Activated CD8-positive, alpha-beta T cell treated with anti-CD3 and anti-CD28 coated beads, Interleukin-2, amount 10 ng/mL, durations not matched to agents 7 days and 5 days (primary cell): ENCODE data around the gene GNPTG. TPM values are rescaled to one million over a fixed set of nuclear protein-coding genes. Genes with fewer than 3 reads are reported as not detected.

Source experiments
- ATAC-seq: fragments of 150-1000 bp; cut with Tn5 transposase; one replicate; pipeline ENCODE4 v1.10.0; 2021; ENCODE audit warnings: moderate library complexity
- CTCF ChIA-PET: fragments of 350-600 bp; sonication (Branson Sonifier 250); formaldehyde crosslinking; loops from one replicate; lab custom pipeline; 2021; ENCODE audit warnings: antibody characterized with exemption; lab: Charles Lee
- POLR2A ChIA-PET: fragments of 350-600 bp; sonication (Branson Sonifier 250); formaldehyde crosslinking; loops from one replicate; lab custom pipeline; 2021; ENCODE audit warnings: antibody characterized with exemption; lab: Charles Lee
- DNase-seq: peaks from one replicate; pipeline ENCODE4 v3.0.0-alpha.2; 2020
- H3K27ac Mint-ChIP-seq: one replicate; pipeline ENCODE4 v1.8.0; 2021; ENCODE audit warnings: mild to moderate bottlenecking, mixed read lengths
- H3K27me3 Mint-ChIP-seq: one replicate; pipeline ENCODE4 v1.8.0; 2021; ENCODE audit warnings: low read depth, mixed read lengths
- H3K36me3 Mint-ChIP-seq: one replicate; pipeline ENCODE4 v1.8.0; 2021; ENCODE audit warnings: low read depth, mixed read lengths
- H3K4me1 Mint-ChIP-seq: one replicate; pipeline ENCODE4 v1.8.0; 2021; ENCODE audit warnings: low read depth, mixed read lengths
- H3K4me3 Mint-ChIP-seq: one replicate; pipeline ENCODE4 v1.8.0; 2021; ENCODE audit warnings: mild to moderate bottlenecking, mixed read lengths
- H3K9me3 Mint-ChIP-seq: one replicate; pipeline ENCODE4 v1.8.0; 2022; ENCODE audit warnings: mixed read lengths; ENCODE audit not compliant: insufficient read depth
- total RNA-seq, 2 experiments: library from RNA; stranded (reverse); gene quantifications; one replicate each; pipeline ENCODE4 v1.2.3, GENCODE V29; 2021

GNPTG gene
- total RNA-seq: 10 to 100 TPM; 24.2 to 25.1 TPM

- Mint-ChIP-seq H3K27ac (peak within 1 kb of the TSS; percentile 82), H3K36me3 (no peaks in the 10 kb centered on the region), H3K4me1 (peaks cover 36% of the 10 kb centered on the region), H3K9me3 (no peaks in the 10 kb centered on the region), H3K4me3 (peak within 1 kb of the TSS; percentile 81), H3K27me3 (no peaks in the 10 kb centered on the region)
- POLR2A ChIA-PET: interaction anchor here (0.7 kb wide), 1 partner anchor 19 kb away, joined by 3 read pairs; no protein-coding TSS in a partner anchor
- peak; percentile 90 for ATAC-seq
- CTCF ChIA-PET: interaction anchor here (1.3 kb wide), 1 partner anchor 12 kb away, joined by 4 read pairs; no protein-coding TSS in a partner anchor
- peak; percentile 85 for DNase-seq
Measured at GRCh38 chr16:1351582-1352362, at the start of gene GNPTG, which contains the start of gene TSR3. Gene GNPTG (plus strand): TSS chr16:1351931. CDS start chr16:1351966, 35 bp downstream. Gene TSR3 (minus strand): TSS chr16:1351878. CDS start chr16:1351804, 74 bp downstream.

- ChIA-PET CTCF (no interaction called here), POLR2A (interaction anchor here (0.6 kb wide), 2 partner anchors 115 to 306 kb away, joined by 3 to 4 read pairs; partner anchors contain the start of genes CRAMP1, IFT140 and UQCC4)
- Mint-ChIP-seq H3K4me3 (no peak overlapping the region), H3K36me3 (peaks cover 8% of the 10 kb centered on the region), H3K9me3 (no peaks in the 10 kb centered on the region), H3K27ac (peak overlapping the region; percentile 86), H3K4me1 (peaks cover 47% of the 10 kb centered on the region), H3K27me3 (no peaks in the 10 kb centered on the region)
- DNase-seq: peak; percentile 38
- ATAC-seq: no peak
Measured at GRCh38 chr16:1305823-1306222, 45.9 kb upstream of the GNPTG start.

DNA sequence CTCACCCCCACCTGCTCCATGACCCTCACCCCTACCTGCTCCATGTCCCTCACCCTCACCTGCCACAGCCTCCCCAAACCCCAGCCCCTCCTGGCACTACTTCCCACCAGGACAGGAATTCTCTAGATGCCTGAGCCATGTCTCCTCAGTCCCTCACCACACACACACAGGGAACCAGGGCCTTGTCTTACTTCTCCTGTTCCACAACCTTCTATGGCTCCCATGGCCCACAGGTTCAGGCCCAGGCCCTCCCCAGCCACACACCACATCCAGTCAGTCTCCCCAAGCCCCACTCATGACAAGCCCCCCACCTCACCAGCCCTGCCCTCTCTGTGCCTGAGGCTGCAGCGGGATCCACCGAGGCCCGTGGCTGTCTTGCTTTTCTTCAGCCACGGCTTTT lies 45.4 kb upstream of the GNPTG start:
- POLR2A ChIA-PET: interaction anchor here (0.6 kb wide), 1 partner anchor 114 kb away, joined by 4 read pairs; the partner anchor contains the start of gene UQCC4
- DNase-seq (no peak), ATAC-seq (no peak)
- Mint-ChIP-seq H3K27me3 (no peaks in the 10 kb centered on the region), H3K36me3 (peaks cover 14% of the 10 kb centered on the region), H3K4me3 (peak overlapping the region; percentile 25), H3K4me1 (peaks cover 51% of the 10 kb centered on the region), H3K9me3 (no peaks in the 10 kb centered on the region), H3K27ac (peak overlapping the region; percentile 86)
- CTCF ChIA-PET: no interaction called here

- ATAC-seq (no peak), DNase-seq (no peak)
- ChIA-PET CTCF (interaction anchor here (1.0 kb wide), 1 partner anchor 474 kb away, joined by 3 read pairs; the partner anchor contains the start of genes NUBP2 and SPSB3), POLR2A (interaction anchor here (0.6 to 1.8 kb wide), 9 partner anchors 8 to 1492 kb away, joined by 3 to 15 read pairs (median 3); partner anchors contain the start of genes GNG13, RPS2 and UQCC4)
- peaks cover 61% of the 10 kb centered on the region for H3K4me1 Mint-ChIP-seq
- peak overlapping the region; percentile 100 for H3K27ac Mint-ChIP-seq
- no peaks in the 10 kb centered on the region for H3K27me3 Mint-ChIP-seq
- H3K4me3 Mint-ChIP-seq: peak overlapping the region; percentile 84
- H3K9me3 Mint-ChIP-seq: no peaks in the 10 kb centered on the region
- H3K36me3 Mint-ChIP-seq: peaks cover 19% of the 10 kb centered on the region
Measured at GRCh38 chr16:1308036-1308976, 43.4 kb upstream of the GNPTG start.

GRCh38 chr16:1308977-1309885 lies 42.5 kb upstream of the GNPTG start, which contains the start of gene UBE2I:
Gene UBE2I (plus strand): TSS chr16:1309636. CDS start chr16:1314031, 4,395 bp downstream.
- POLR2A ChIA-PET: interaction anchor here (0.6 to 1.8 kb wide), 11 partner anchors 9 to 1492 kb away, joined by 3 to 15 read pairs (median 3); partner anchors contain the start of genes GNG13, RPS2 and UQCC4
- CTCF ChIA-PET: interaction anchor here (0.6 to 1.0 kb wide), 2 partner anchors 397 to 474 kb away, joined by 3 read pairs; partner anchors contain the start of genes MAPK8IP3, NUBP2 and SPSB3
- H3K4me1 Mint-ChIP-seq: peaks cover 54% of the 10 kb centered on the region
- no peaks in the 10 kb centered on the region for H3K27me3 Mint-ChIP-seq
- H3K36me3 Mint-ChIP-seq: peaks cover 22% of the 10 kb centered on the region
- ATAC-seq (peak; percentile 76), DNase-seq (peak; percentile 97)
- H3K27ac Mint-ChIP-seq: peak within 1 kb of the TSS; percentile 100
- no peaks in the 10 kb centered on the region for H3K9me3 Mint-ChIP-seq
- H3K4me3 Mint-ChIP-seq: peak within 1 kb of the TSS; percentile 97

GRCh38 chr16:1309888-1310831 lies 41.6 kb upstream of the GNPTG start:
- Mint-ChIP-seq H3K36me3 (peaks cover 26% of the 10 kb centered on the region), H3K27ac (peak overlapping the region; percentile 94), H3K4me3 (peak overlapping the region; percentile 97), H3K4me1 (peaks cover 49% of the 10 kb centered on the region), H3K9me3 (no peaks in the 10 kb centered on the region), H3K27me3 (no peaks in the 10 kb centered on the region)
- POLR2A ChIA-PET: interaction anchor here (1.0 to 1.8 kb wide), 8 partner anchors 19 to 654 kb away, joined by 3 to 15 read pairs (median 4); partner anchors contain the start of genes RPS2 and UQCC4
- ATAC-seq (peak; percentile 44), DNase-seq (peak; percentile 66)
- CTCF ChIA-PET: no interaction called here

- CTCF ChIA-PET: no interaction called here
- peak overlapping the region; percentile 94 for H3K27ac Mint-ChIP-seq
- peaks cover 29% of the 10 kb centered on the region for H3K36me3 Mint-ChIP-seq
- peaks cover 46% of the 10 kb centered on the region for H3K4me1 Mint-ChIP-seq
- H3K4me3 Mint-ChIP-seq: peak overlapping the region; percentile 97
- DNase-seq (peak; percentile 70), ATAC-seq (peak; percentile 12)
- no peaks in the 10 kb centered on the region for H3K9me3 Mint-ChIP-seq
- POLR2A ChIA-PET: interaction anchor here (0.7 to 1.0 kb wide), 3 partner anchors 18 to 69 kb away, joined by 3 to 4 read pairs (median 3); no protein-coding TSS in a partner anchor
- no peaks in the 10 kb centered on the region for H3K27me3 Mint-ChIP-seq
Measured at GRCh38 chr16:1310832-1311200, 40.9 kb upstream of the GNPTG start.

DNA sequence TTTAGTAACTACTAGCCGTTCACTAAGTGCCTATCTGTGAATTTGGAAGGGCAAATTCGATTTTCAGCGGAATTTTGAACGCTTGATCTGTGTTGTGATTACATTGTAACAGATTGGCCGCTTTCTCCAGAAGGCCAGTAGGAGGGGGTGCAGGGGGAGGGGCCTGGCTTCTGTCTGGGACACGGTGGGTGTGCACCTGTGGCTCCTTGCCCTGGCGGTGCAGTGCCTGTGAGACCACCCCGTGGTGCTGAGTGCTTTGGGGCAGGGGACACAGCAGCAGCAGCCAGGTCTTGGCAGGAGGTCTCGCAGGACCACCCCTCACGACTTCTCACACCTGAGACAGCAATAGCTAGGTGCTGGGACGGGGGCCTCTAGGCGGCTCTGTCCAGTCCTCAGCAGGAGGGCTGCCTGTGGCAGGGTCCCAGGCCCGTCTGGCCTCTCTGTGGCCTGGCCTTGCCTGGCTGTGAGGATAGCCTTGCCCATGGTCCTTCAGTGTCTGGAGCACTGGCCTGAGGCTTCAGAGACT lies 40.5 kb upstream of the GNPTG start:
- H3K36me3 Mint-ChIP-seq: peaks cover 32% of the 10 kb centered on the region
- CTCF ChIA-PET: interaction anchor here (1.1 kb wide), 1 partner anchor 19 kb away, joined by 3 read pairs; no protein-coding TSS in a partner anchor

More for the DNA sequence above, 40.5 kb upstream of the GNPTG start:
- H3K4me1 Mint-ChIP-seq: peaks cover 42% of the 10 kb centered on the region
- no peaks in the 10 kb centered on the region for H3K9me3 Mint-ChIP-seq
- H3K4me3 Mint-ChIP-seq: peak overlapping the region; percentile 97
- H3K27ac Mint-ChIP-seq: peak overlapping the region; percentile 94
- POLR2A ChIA-PET: interaction anchor here (0.6 to 1.3 kb wide), 6 partner anchors 18 to 166 kb away, joined by 3 to 5 read pairs (median 4); no protein-coding TSS in a partner anchor
- H3K27me3 Mint-ChIP-seq: no peaks in the 10 kb centered on the region
- ATAC-seq: no peak
- no peak for DNase-seq
